Jurkat, Clone E6-1 (cell line): ENCODE data around the gene PDE6H.

Source experiments
- DNase-seq: peaks from one replicate; pipeline ENCODE4 v3.0.0-alpha.2; 2011; ENCODE audit warnings: low read depth, low spot score
- H3K4me3 ChIP-seq: 2 replicates; pipeline ENCODE4 v1.5.1; 2011; ENCODE audit warnings: mild to moderate bottlenecking, low read length, control low read depth, moderate library complexity

Gene PDE6H

GRCh38 chr12:14963520-14963919 lies 9.3 kb upstream of the PDE6H start:
- DNase-seq = no peak
- H3K4me3 ChIP-seq = no peak overlapping the region

- no peak for DNase-seq
- H3K4me3 ChIP-seq = no peak overlapping the region
Measured at GRCh38 chr12:14964406-14964805, 8.4 kb upstream of the PDE6H start.

- DNase-seq = no peak
- H3K4me3 ChIP-seq = no peak overlapping the region
Measured at GRCh38 chr12:14965221-14965620, 7.6 kb upstream of the PDE6H start.

GRCh38 chr12:14968478-14968877 lies 4.4 kb upstream of the PDE6H start:
- H3K4me3 ChIP-seq = no peak overlapping the region
- DNase-seq = no peak

- no peak for DNase-seq
- H3K4me3 ChIP-seq = no peak overlapping the region
Measured at GRCh38 chr12:14970473-14970872, 2.4 kb upstream of the PDE6H start.

GRCh38 chr12:14974633-14975032 lies 1.8 kb downstream of the PDE6H start:
- no peak overlapping the region for H3K4me3 ChIP-seq
- no peak for DNase-seq

- DNase-seq = no peak
- H3K4me3 ChIP-seq = no peak overlapping the region
Measured at GRCh38 chr12:14975457-14975856, 2.6 kb downstream of the PDE6H start.

- no peak for DNase-seq
- H3K4me3 ChIP-seq = no peak overlapping the region
Measured at GRCh38 chr12:14976658-14977057, 3.8 kb downstream of the PDE6H start.

- H3K4me3 ChIP-seq = no peak overlapping the region
- no peak for DNase-seq
Measured at GRCh38 chr12:14979468-14979867, 6.6 kb downstream of the PDE6H start.

- no peak overlapping the region for H3K4me3 ChIP-seq
- DNase-seq = no peak
Measured at GRCh38 chr12:14981049-14981448, 8.2 kb downstream of the PDE6H start.

GRCh38 chr12:14982562-14982961 lies 9.7 kb downstream of the PDE6H start:
- H3K4me3 ChIP-seq = no peak overlapping the region
- DNase-seq = no peak

- H3K4me3 ChIP-seq = no peak overlapping the region
- no peak for DNase-seq
Measured at GRCh38 chr12:14982991-14983390, 10.1 kb downstream of the PDE6H start.

- DNase-seq = no peak
- no peak overlapping the region for H3K4me3 ChIP-seq
Measured at GRCh38 chr12:14984036-14984435, 11.2 kb downstream of the PDE6H start.

GRCh38 chr12:14984766-14985285 lies 12.0 kb downstream of the PDE6H start:
- DNase-seq = no peak
- H3K4me3 ChIP-seq = no peak overlapping the region

- no peak for DNase-seq
Measured at GRCh38 chr12:14986449-14986848, 13.6 kb downstream of the PDE6H start.

GRCh38 chr12:14988035-14988434 lies 15.2 kb downstream of the PDE6H start:
- H3K4me3 ChIP-seq = no peak overlapping the region
- DNase-seq = no peak

More at GRCh38 chr12:14986449-14986848, 13.6 kb downstream of the PDE6H start:
- H3K4me3 ChIP-seq = no peak overlapping the region

GRCh38 chr12:14989790-14990189 lies 16.9 kb downstream of the PDE6H start:
- no peak overlapping the region for H3K4me3 ChIP-seq
- DNase-seq = no peak

- no peak for DNase-seq
- no peak overlapping the region for H3K4me3 ChIP-seq
Measured at GRCh38 chr12:14991069-14991468, 18.2 kb downstream of the PDE6H start.

GRCh38 chr12:14992673-14993072 lies 19.8 kb downstream of the PDE6H start:
- no peak for DNase-seq
- no peak overlapping the region for H3K4me3 ChIP-seq

- no peak for DNase-seq
- no peak overlapping the region for H3K4me3 ChIP-seq
Measured at GRCh38 chr12:14993117-14993516, 20.3 kb downstream of the PDE6H start.

- DNase-seq = no peak
- H3K4me3 ChIP-seq = no peak overlapping the region
Measured at GRCh38 chr12:14993537-14994266, 20.9 kb downstream of the PDE6H start.
